SU-DHL-6 (cell line): Measurements from ENCODE around the gene SUPT6H.

Source experiments
- CTCF ChIP-seq: fragments of 200-600 bp; sonication (generic); IDR thresholded peaks from one replicate; pipeline ENCODE4 v1.5.1; 2017; ENCODE audit warnings: antibody characterized with exemption, mild to moderate bottlenecking, low read length, moderate library complexity; ENCODE audit not compliant: insufficient read depth, poor library complexity, severe bottlenecking
- EZH2phosphoT487 ChIP-seq: fragments of 200-600 bp; sonication (generic), shearing (Covaris generic); conservative IDR thresholded peaks from 2 replicates; pipeline ENCODE4 v1.6.1; 2018; ENCODE audit warnings: mild to moderate bottlenecking, antibody characterized with exemption, low read length, moderate library complexity, mixed read lengths

- no peak for TF ChIP-seq CTCF
- no peak for TF ChIP-seq EZH2phosphoT487
These were observed 81.5 kb downstream of the SUPT6H start, which contains the start of gene TRAF4 for GRCh38 chr17:28743243-28744103.
